ENCODE measurements around the gene MRPL46.
A peak's percentile ranks its signal among the peaks of the same experiment; 100 is the strongest.
"Not testable (repeated sequence)": the region's sequence is repeated elsewhere in the genome, so short reads cannot be mapped to it uniquely, and the experiment has no call there.

Gene MRPL46

DNA sequence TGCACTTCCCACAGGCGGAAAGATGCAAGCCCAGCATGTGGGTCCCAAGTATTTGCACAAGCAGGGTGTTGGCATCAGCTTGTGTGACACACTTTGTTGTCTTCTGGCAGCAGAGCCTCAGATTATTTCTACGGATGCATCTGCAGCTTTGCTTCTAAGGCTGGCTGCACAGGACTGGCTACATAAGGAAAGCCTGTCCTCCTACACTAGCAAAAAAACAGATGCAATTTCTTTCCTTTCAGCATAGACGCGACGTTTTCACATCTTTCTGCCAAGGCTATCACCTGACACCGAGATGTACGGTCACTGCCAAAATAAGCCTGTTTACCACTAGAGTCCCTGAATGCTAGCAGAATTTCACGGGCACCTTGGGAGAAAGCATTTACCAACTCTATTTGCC lies 13.8 kb upstream of the MRPL46 start:
- no peak for DNase-seq
- Histone ChIP-seq H3K9me3 (ENCODE audit: control insufficient read depth, low read length) (no peaks in the 10 kb centered on the region), H3K4me3 (ENCODE audit: insufficient read depth, low read depth, low read length, poor library complexity, severe bottlenecking) (no peak overlapping the region)

DNA sequence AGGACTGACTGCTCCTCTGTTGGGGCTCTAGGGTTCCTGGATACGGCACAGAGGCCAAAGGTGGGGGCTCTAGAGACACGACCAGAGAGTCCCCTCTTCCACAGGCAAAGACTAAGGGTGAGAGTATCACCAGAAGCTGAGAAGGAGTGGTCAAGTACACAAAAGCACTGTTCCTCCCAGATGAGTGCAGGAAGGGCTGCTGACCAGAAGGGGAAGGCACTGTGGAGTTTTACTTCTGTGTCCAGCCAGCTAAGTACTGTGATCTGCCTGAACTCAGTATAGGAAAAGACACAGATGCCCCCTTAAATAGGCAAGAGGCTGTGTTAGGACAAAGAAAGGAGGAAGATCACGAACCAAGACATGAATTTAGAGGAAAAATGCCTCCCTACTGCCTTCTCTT lies 12.0 kb upstream of the MRPL46 start:
- H3K9me3 ChIP-seq (ENCODE audit: control insufficient read depth, low read length): no peaks in the 10 kb centered on the region
- no peak overlapping the region for H3K27ac ChIP-seq (ENCODE audit: insufficient read depth, low read length, poor library complexity, severe bottlenecking)
- peaks cover 15% of the 10 kb centered on the region for H3K36me3 ChIP-seq (ENCODE audit: control insufficient read depth, insufficient read depth, low read length)
- H3K4me1 ChIP-seq (ENCODE audit: control insufficient read depth, insufficient read depth, low read length, poor library complexity, severe bottlenecking): no peaks in the 10 kb centered on the region
- no peaks in the 10 kb centered on the region for H3K27me3 ChIP-seq (replicated peaks; ENCODE audit: control insufficient read depth, insufficient read depth, low read length, poor library complexity, severe bottlenecking)
- no peak for DNase-seq
- H3K4me3 ChIP-seq (ENCODE audit: insufficient read depth, low read depth, low read length, poor library complexity, severe bottlenecking): no peak overlapping the region

More for the DNA sequence above, 13.8 kb upstream of the MRPL46 start:
- no peaks in the 10 kb centered on the region for H3K4me1 ChIP-seq (ENCODE audit: control insufficient read depth, insufficient read depth, low read length, poor library complexity, severe bottlenecking)
- no peaks in the 10 kb centered on the region for H3K27me3 ChIP-seq (replicated peaks; ENCODE audit: control insufficient read depth, insufficient read depth, low read length, poor library complexity, severe bottlenecking)
- H3K27ac ChIP-seq (ENCODE audit: insufficient read depth, low read length, poor library complexity, severe bottlenecking): no peak overlapping the region
- H3K36me3 ChIP-seq (ENCODE audit: control insufficient read depth, insufficient read depth, low read length): peaks cover 12% of the 10 kb centered on the region

DNA sequence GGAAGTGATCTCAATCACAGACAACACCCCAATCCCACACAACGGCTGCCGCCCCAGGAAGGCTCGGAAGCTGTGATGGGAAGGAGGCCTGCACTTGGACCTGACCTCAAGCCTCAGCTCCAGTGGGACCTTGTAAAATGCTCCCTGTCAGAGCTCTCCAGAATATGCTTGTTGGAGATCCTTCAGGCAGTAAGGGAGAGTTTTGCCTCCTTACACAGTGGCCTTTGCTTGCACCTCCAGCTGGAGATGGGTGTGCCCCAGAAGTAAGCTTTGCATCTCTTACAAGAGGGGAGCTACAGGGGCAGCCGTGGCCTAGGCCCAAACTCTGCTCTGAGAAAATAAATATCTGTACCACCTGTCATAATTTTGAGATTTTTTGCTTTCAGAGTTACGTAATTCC lies 10.7 kb upstream of the MRPL46 start:
- H3K27me3 ChIP-seq (replicated peaks; ENCODE audit: control insufficient read depth, insufficient read depth, low read length, poor library complexity, severe bottlenecking): no peaks in the 10 kb centered on the region
- no peak overlapping the region for H3K27ac ChIP-seq (ENCODE audit: insufficient read depth, low read length, poor library complexity, severe bottlenecking)
- H3K36me3 ChIP-seq (ENCODE audit: control insufficient read depth, insufficient read depth, low read length): peaks cover 21% of the 10 kb centered on the region
- H3K4me1 ChIP-seq (ENCODE audit: control insufficient read depth, insufficient read depth, low read length, poor library complexity, severe bottlenecking): no peaks in the 10 kb centered on the region
- no peaks in the 10 kb centered on the region for H3K9me3 ChIP-seq (ENCODE audit: control insufficient read depth, low read length)
- no peak overlapping the region for H3K4me3 ChIP-seq (ENCODE audit: insufficient read depth, low read depth, low read length, poor library complexity, severe bottlenecking)
- no peak for DNase-seq

DNA sequence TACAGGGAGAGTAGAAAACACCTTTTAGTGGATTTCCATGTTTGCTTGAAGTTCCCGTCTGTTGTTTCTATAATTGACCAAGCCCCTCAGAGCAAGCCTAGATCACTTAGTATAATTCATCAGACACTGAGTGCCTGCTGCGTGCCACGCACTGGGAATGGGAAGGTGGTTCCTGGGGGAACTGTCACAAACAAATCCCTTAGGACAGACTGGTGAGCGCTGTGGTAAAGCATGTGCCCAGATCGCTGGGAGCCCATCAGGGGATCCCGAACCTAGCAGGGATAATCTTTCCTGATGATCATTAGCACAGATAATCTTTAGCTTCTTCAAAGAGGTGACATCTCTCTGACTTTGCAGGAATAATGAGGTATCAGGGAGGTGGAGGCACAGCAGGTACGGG lies 9.9 kb upstream of the MRPL46 start:
- no peaks in the 10 kb centered on the region for H3K27me3 ChIP-seq (replicated peaks; ENCODE audit: control insufficient read depth, insufficient read depth, low read length, poor library complexity, severe bottlenecking)
- no peak for DNase-seq
- no peaks in the 10 kb centered on the region for H3K4me1 ChIP-seq (ENCODE audit: control insufficient read depth, insufficient read depth, low read length, poor library complexity, severe bottlenecking)
- no peak overlapping the region for H3K4me3 ChIP-seq (ENCODE audit: insufficient read depth, low read depth, low read length, poor library complexity, severe bottlenecking)
- peaks cover 25% of the 10 kb centered on the region for H3K36me3 ChIP-seq (ENCODE audit: control insufficient read depth, insufficient read depth, low read length)
- no peaks in the 10 kb centered on the region for H3K9me3 ChIP-seq (ENCODE audit: control insufficient read depth, low read length)
- H3K27ac ChIP-seq (ENCODE audit: insufficient read depth, low read length, poor library complexity, severe bottlenecking): no peak overlapping the region

DNA sequence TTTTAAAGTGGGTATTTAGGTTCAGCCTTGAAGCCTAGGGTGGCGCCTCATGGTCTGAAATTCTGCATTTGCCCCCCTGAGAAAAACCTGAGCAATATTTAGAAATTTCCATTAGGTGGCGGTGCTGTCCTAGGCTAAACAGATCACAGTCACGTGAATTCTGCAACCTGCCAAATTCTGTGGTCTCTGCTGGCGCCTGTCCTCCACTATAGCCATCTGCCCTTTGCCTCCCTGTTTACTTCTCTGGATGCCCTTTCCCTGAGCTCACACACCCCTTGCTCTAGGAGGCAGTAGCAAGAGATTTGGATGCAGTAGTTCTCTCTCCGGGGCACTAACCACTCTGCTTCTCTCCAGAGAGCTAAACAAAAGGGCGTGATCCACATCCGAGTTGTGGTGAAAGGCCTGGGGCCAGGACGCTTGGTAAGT lies 9.5 kb upstream of the MRPL46 start:
- no peak for DNase-seq
- Histone ChIP-seq H3K36me3 (ENCODE audit: control insufficient read depth, insufficient read depth, low read length) (peaks cover 25% of the 10 kb centered on the region), H3K9me3 (ENCODE audit: control insufficient read depth, low read length) (no peaks in the 10 kb centered on the region), H3K4me1 (ENCODE audit: control insufficient read depth, insufficient read depth, low read length, poor library complexity, severe bottlenecking) (no peaks in the 10 kb centered on the region), H3K4me3 (ENCODE audit: insufficient read depth, low read depth, low read length, poor library complexity, severe bottlenecking) (no peak overlapping the region), H3K27ac (ENCODE audit: insufficient read depth, low read length, poor library complexity, severe bottlenecking) (no peak overlapping the region), H3K27me3 (replicated peaks; ENCODE audit: control insufficient read depth, insufficient read depth, low read length, poor library complexity, severe bottlenecking) (no peaks in the 10 kb centered on the region)

DNA sequence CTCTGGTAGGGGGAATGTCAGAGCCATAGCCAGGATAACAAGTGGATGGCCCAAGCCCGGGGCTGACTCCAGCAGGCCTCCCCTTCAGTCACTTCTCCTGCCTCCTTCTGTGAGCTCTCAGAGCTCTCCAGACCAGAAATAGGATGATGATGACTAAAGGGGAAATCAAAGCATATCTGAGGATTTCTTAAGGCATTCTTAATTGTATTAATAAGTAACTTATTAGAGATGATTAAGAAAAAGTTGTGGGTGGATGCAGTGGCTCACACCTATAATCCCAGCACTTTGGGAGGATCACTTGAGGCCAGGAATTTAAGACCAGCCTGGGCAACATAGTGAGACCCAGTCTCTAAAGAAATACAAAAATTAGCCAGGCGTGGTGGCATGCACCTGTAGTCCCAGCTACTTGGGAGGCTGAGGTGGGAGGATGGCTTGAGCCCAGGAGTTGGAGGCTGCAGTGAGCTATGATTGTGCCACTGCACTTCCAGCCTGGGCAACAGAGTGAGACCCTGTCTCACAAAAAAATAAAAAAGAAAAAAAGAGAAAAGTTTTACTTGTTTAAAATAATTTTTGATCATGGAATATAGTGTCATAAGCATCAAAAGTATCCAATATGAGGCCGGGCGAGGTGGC lies 6.6 kb upstream of the MRPL46 start:
- H3K4me3 ChIP-seq (ENCODE audit: insufficient read depth, low read depth, low read length, poor library complexity, severe bottlenecking); H3K27me3 ChIP-seq (replicated peaks; ENCODE audit: control insufficient read depth, insufficient read depth, low read length, poor library complexity, severe bottlenecking); H3K27ac ChIP-seq (ENCODE audit: insufficient read depth, low read length, poor library complexity, severe bottlenecking); H3K4me1 ChIP-seq (ENCODE audit: control insufficient read depth, insufficient read depth, low read length, poor library complexity, severe bottlenecking); H3K9me3 ChIP-seq (ENCODE audit: control insufficient read depth, low read length); DNase-seq: not testable (repeated sequence)
- H3K36me3 ChIP-seq (ENCODE audit: control insufficient read depth, insufficient read depth, low read length): peaks cover 25% of the 10 kb centered on the region

DNA sequence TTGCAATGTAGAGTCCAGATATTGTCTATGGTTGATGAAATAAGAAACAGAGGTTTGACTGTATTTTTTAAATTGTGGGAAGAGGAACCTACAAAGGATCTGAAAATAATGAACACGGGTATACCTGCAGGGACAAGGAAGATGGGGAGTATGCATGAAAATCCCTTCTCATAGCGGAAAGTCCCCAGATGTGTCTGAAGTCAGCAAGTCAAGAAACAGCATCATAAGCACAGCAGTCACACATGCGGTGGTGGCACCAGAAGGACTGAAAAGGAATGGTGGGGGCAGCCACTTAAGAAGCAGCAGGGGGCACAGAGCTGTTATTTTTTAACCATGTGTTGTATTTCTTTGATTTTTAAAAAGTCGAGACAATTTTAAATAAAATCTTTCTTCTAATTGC lies 5.0 kb upstream of the MRPL46 start:
- DNase-seq: no peak
- Histone ChIP-seq H3K9me3 (ENCODE audit: control insufficient read depth, low read length) (no peaks in the 10 kb centered on the region), H3K36me3 (ENCODE audit: control insufficient read depth, insufficient read depth, low read length) (peaks cover 17% of the 10 kb centered on the region), H3K27ac (ENCODE audit: insufficient read depth, low read length, poor library complexity, severe bottlenecking) (no peak overlapping the region), H3K4me3 (ENCODE audit: insufficient read depth, low read depth, low read length, poor library complexity, severe bottlenecking) (no peak overlapping the region), H3K4me1 (ENCODE audit: control insufficient read depth, insufficient read depth, low read length, poor library complexity, severe bottlenecking) (peaks cover 6% of the 10 kb centered on the region), H3K27me3 (replicated peaks; ENCODE audit: control insufficient read depth, insufficient read depth, low read length, poor library complexity, severe bottlenecking) (no peaks in the 10 kb centered on the region)

DNA sequence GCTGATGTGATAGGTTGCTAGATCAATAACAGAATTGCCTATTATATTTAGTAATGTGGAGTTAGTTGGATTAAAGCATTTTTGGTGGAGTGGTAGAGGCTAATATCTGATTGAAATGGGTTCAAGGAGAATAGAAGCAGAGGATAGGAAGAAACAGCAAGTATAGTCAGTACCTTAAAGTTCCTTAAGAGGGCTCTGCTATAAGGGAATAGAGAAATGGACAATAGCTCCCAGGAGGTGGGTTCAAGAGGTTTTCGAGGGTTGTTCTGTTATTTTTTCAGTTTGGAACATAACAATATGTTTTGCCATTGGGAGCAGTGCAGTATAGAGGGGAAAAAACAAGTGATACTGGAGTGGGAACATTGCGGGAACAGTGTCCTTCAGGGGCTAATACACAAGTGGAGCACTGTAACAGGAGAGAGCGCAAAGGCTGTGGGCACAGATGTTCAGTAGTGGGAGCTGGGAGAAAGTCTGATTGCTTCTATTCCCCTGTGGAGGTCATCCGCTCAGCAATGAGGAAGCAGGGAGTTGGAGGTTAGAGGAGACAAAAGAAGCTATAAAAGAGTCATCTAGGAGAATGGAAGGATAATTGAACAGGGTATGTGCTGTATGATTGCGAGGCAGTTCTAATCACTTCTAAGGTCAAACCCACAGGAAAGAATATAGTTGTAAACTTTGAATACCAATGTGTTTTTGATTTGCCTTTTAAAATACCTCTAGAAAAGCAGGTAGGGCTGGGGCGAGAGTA lies 3.6 kb upstream of the MRPL46 start:
- H3K4me3 ChIP-seq (ENCODE audit: insufficient read depth, low read depth, low read length, poor library complexity, severe bottlenecking): no peak overlapping the region
- peaks cover 12% of the 10 kb centered on the region for H3K4me1 ChIP-seq (ENCODE audit: control insufficient read depth, insufficient read depth, low read length, poor library complexity, severe bottlenecking)
- peaks cover 12% of the 10 kb centered on the region for H3K36me3 ChIP-seq (ENCODE audit: control insufficient read depth, insufficient read depth, low read length)
- H3K9me3 ChIP-seq (ENCODE audit: control insufficient read depth, low read length): no peaks in the 10 kb centered on the region
- no peaks in the 10 kb centered on the region for H3K27me3 ChIP-seq (replicated peaks; ENCODE audit: control insufficient read depth, insufficient read depth, low read length, poor library complexity, severe bottlenecking)
- no peak overlapping the region for H3K27ac ChIP-seq (ENCODE audit: insufficient read depth, low read length, poor library complexity, severe bottlenecking)
- no peak for DNase-seq

DNA sequence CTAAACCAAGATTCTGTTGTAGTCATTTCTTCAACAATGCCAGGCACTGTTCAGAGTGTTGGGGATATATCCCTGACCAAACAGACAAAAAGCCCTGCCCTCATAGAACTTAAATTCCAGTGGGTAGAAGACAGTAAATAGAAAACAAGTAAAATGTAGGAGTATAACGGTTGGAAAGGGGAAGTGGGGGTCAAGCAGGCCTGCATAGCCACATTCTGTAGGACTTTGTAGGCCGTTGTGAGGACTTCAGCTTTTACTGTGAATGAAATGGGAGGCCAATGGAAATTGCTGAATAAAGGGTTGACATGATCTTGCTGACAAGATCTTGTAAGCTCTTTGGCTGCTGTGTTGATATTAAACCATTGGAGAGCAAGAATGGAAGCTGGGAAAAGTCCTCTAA lies 2.1 kb upstream of the MRPL46 start:
- DNase-seq: no peak
- H3K27me3 ChIP-seq (replicated peaks; ENCODE audit: control insufficient read depth, insufficient read depth, low read length, poor library complexity, severe bottlenecking): no peaks in the 10 kb centered on the region
- no peak overlapping the region for H3K4me3 ChIP-seq (ENCODE audit: insufficient read depth, low read depth, low read length, poor library complexity, severe bottlenecking)
- H3K9me3 ChIP-seq (ENCODE audit: control insufficient read depth, low read length): no peaks in the 10 kb centered on the region
- no peak overlapping the region for H3K27ac ChIP-seq (ENCODE audit: insufficient read depth, low read length, poor library complexity, severe bottlenecking)
- H3K36me3 ChIP-seq (ENCODE audit: control insufficient read depth, insufficient read depth, low read length): peaks cover 22% of the 10 kb centered on the region
- peaks cover 12% of the 10 kb centered on the region for H3K4me1 ChIP-seq (ENCODE audit: control insufficient read depth, insufficient read depth, low read length, poor library complexity, severe bottlenecking)

DNA sequence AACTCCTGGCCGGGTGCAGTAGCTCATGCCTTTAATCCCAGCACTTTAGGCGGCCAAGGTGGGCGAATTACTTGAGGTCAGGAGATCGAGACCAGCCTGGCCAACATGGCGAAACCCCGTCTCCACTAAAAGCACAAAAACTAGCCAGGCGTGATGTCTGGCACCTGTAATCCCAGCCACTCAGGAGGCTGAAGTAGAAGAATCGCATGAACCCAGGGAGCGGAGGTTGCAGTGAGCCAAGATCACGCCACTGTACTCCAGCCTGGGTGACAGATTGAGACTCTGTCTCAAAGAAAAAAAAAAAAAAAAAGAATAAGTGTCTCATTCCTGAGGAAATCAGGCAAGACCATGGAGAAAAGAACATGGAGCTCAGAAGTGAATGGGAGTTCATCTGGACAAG lies 1.5 kb upstream of the MRPL46 start:
- not testable (repeated sequence) for H3K27ac ChIP-seq (ENCODE audit: insufficient read depth, low read length, poor library complexity, severe bottlenecking)
- peak overlapping the region; percentile 81 for H3K4me3 ChIP-seq (ENCODE audit: insufficient read depth, low read depth, low read length, poor library complexity, severe bottlenecking)

More for the DNA sequence above, 1.5 kb upstream of the MRPL46 start:
- H3K9me3 ChIP-seq (ENCODE audit: control insufficient read depth, low read length); DNase-seq; H3K27me3 ChIP-seq (replicated peaks; ENCODE audit: control insufficient read depth, insufficient read depth, low read length, poor library complexity, severe bottlenecking): not testable (repeated sequence)
- peaks cover 12% of the 10 kb centered on the region for H3K4me1 ChIP-seq (ENCODE audit: control insufficient read depth, insufficient read depth, low read length, poor library complexity, severe bottlenecking)
- H3K36me3 ChIP-seq (ENCODE audit: control insufficient read depth, insufficient read depth, low read length): peaks cover 28% of the 10 kb centered on the region

Measured in effector memory CD4-positive, alpha-beta T cell (primary cell).